Activated naive CD4-positive, alpha-beta T cell (primary cell): ENCODE results near the gene NEDD4L.

Experiments
- DNase-seq, 4 experiments: peaks; one replicate each; lab custom pipeline; 2025; lab: John Stamatoyannopoulos, UW

Gene NEDD4L

GRCh38 chr18:58095222-58095621, 51.2 kb downstream of the NEDD4L start:
- no peak for DNase-seq

GRCh38 chr18:58095655-58096054, 51.6 kb downstream of the NEDD4L start:
- DNase-seq = no peak

DNA sequence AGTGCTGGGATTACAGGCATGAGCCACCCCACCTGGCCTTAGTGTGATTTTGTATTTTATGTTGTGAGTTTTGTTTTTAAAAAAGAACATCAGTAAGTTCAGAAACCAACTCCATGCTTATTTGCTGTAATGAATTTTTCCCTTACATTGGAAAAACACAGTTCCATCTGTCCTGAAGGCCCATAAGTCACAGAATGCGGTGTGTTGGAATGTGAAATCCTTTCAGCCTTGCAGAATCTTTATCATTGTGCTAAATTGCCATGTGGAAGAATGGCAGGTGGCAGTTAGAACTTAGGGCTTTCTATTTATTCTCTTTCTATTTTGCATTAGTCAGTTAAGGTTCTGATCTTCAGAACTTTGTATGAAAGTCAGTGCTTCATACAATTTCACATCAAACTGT, 52.6 kb downstream of the NEDD4L start:
- DNase-seq = no peak

GRCh38 chr18:58097121-58097906, 53.3 kb downstream of the NEDD4L start:
- no peak for DNase-seq

- DNase-seq = no peak
Measured at GRCh38 chr18:58097907-58098166, 53.8 kb downstream of the NEDD4L start.

- DNase-seq = no peak
Measured at GRCh38 chr18:58098706-58099105, 54.7 kb downstream of the NEDD4L start.

DNA sequence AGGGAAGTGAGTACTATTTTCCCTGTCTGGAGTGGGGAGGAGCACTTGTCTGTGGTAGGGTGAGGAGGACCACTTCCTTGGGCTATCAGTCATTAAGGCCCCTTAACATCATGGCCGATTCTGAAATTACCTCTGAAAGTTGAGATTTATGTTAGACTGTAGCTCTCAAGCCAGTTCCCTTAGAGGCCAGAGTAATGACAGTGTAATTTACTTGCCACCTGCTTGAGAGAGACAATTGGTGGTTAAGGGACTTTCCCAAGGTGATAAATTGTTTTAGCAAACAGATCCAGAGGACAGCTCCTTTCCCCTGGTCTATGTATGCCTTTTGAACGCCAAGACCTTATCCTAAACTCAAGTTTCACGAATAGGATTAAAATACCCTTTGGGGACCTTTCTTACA, 56.1 kb downstream of the NEDD4L start:
- DNase-seq = no peak

DNA sequence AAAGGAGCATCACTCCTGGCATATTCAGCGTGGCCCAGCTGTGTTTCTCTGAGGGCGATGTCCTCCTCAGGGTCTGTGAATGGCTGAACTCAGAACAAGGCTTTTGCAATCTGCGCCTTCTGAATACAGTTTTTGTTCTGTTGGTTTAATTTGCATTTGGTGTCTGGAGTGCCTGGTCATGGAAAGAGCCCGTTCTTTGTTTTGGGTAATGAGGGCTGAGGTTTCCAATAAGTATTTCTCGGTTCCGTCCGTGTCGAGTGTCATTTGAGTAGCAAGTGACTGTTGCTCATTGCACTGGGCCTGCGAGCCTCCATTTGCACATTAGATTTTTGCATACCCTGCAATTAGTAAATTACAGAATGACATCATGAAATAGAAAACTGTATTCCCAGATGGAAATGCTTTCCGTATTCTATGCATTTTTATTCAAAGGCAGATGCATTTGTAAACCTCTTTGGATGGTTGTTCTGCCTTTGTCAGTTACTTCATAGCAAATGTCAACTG, 57.3 kb downstream of the NEDD4L start:
- no peak for DNase-seq

- DNase-seq = no peak
Measured at GRCh38 chr18:58102018-58102417, 58.0 kb downstream of the NEDD4L start.

DNA sequence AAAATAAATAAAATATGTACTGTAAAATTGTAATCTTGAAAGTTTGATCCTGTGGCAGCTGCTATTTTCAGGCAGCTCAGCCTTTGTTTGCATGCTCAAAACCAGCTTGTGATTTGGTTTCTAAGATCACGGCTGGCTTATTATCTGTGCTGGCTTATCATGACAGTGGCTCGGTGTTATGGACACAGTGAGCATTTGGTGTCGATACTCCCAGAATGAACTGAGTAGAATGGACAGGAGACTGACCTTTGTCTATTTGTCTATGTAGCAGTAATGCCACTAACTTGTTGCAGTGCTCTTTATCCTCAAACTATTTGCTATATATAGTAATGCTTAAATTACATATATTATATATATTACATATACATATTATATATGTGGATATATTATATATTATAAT, 58.8 kb downstream of the NEDD4L start:
- no peak for DNase-seq

DNA sequence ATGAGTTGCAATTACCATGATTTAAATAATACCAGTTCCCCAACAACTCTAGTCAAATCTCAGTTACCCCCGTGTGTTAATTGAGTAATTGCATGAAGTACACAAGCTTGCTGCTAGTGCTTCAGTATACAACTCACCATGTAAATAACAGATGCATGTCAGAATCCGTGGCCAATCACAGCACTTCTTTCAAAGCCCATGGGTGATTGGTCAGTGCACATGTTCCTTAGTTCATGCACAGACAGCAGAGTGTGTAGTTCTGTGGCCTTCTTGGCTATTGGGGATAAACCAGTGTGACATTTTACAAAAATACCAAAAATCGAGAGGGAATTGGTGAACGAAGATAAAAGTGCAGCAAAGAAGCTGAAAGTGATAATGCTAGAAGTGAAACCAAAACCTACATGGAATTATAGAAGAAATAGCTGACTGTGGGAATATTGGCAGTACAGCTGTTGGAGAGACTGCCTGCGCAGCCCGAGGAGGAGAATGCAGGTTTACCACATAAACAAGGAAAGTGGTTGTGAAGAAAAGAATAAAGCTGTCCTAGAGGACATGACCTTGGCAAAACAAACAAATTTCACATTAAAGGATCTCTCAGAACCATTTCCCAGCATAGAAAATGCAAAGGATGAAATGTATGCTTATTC, 59.4 kb downstream of the NEDD4L start:
- no peak for DNase-seq

DNA sequence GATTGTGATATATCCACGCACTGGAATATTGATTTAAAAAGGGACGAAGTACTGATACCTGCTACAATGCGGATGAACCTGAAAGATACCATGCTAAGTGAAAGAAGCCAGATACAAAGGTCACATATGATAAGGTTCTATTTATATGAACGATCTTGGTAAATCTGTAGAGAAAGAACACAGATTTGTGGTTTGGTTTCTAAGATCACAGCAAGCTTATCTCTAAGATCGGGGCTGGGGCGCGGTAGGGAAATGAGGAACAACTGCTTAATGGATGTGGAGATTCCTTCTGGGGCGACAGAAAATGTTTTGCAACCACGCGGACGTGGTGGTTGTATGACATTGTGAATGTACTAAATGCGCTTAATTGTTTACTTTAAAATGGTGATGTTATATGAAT, 60.1 kb downstream of the NEDD4L start:
- no peak for DNase-seq

GRCh38 chr18:58105206-58105887, 61.3 kb downstream of the NEDD4L start:
- DNase-seq = no peak

DNA sequence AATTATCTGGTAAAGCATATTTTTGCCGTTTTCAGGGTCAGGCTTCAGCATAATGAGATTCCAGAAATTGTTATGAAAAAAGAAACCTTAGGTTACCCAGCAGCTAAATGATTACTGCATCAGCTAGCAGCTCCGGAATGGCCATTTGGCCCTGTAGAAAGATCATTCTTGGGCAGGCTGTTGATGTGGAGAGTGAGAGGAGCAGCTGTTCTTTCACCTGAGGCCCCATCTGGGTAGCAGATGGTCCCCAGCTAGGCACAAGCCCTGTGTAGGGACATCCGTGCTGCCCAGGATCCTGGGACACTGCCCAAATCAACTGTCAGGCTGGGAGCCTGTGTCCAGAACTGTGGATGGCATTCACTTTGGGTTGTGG, 61.8 kb downstream of the NEDD4L start:
- DNase-seq = no peak

- DNase-seq = no peak
Measured at GRCh38 chr18:58106289-58107070, 62.5 kb downstream of the NEDD4L start.

DNA sequence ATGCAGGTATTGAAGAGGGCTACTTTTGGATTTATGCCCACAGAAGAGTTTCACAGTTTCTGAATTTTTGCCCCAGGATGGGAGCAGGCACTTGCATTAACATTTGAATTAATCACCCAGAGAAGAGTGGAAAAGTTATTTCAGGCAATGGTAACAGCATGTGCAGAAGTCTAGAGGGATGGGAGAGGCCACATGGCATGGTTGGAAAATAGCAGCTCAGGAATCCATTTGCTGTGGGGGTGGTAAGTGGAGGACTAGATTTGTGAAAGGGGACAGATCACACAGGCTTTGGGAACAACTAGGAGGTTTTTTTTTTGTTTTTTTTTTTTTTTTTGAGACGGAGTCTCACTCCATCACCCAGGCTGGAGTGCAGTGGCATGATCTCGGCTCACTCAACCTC, 65.2 kb downstream of the NEDD4L start:
- DNase-seq = no peak

GRCh38 chr18:58110398-58110797, 66.4 kb downstream of the NEDD4L start:
- DNase-seq = no peak

DNA sequence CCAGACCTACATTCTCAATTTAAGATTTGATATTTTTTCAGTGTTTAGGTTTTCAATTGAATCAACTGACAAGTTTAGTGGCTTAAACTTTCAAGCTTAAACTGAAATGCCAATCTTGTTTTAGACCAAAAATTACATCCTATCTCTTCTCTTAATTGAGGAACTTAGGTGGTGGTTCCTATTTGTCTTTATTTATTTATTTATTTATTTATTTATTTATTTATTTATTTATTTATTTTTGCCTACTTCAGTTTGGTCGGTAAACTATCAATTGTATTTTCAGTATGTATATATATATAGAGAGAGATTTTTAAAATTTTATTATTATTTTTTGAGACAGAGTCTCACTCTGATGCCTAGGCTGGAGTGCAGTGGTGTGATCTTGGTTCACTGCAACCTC, 68.1 kb downstream of the NEDD4L start:
- DNase-seq = no peak

DNA sequence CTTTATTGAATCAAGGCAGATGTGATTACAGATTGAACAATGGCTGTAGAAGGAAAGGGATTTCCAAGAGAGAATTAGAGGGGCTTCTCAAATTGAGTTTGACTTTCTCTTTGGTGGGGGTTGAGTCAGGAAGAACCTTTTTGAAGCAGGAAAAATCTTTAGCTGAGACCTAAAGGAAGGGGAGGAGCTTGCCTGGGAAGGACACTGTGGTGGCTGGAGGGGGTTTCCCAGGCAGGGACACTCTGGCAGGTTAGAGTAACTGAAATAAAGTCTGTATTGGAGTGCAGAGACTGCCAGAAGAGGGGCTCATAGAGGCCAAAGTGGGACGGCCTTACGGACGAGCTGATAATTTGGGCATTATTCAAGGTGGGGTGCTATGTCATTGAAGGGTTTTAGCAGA, 69.3 kb downstream of the NEDD4L start:
- no peak for DNase-seq

GRCh38 chr18:58114766-58115165, 70.7 kb downstream of the NEDD4L start:
- DNase-seq = no peak

DNA sequence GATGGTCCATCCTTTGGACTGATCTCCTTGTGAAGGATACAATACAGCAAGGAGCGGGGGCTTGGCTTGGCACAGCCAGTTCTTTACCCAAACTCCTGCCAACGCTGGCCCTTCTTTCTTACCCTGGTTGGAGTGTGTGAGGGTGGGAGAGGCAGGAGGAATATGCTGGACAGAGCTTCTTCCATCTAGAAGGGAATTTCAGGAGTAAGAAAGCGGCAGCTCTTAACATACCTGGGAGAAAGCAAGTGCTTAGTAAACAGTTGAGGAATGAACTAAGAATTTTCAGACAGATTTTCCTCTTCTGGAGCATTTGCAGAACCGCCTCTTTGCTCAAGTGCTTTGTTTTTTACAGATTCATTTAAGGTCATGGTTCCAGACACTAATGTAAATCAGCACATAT, 72.8 kb downstream of the NEDD4L start:
- no peak for DNase-seq

DNA sequence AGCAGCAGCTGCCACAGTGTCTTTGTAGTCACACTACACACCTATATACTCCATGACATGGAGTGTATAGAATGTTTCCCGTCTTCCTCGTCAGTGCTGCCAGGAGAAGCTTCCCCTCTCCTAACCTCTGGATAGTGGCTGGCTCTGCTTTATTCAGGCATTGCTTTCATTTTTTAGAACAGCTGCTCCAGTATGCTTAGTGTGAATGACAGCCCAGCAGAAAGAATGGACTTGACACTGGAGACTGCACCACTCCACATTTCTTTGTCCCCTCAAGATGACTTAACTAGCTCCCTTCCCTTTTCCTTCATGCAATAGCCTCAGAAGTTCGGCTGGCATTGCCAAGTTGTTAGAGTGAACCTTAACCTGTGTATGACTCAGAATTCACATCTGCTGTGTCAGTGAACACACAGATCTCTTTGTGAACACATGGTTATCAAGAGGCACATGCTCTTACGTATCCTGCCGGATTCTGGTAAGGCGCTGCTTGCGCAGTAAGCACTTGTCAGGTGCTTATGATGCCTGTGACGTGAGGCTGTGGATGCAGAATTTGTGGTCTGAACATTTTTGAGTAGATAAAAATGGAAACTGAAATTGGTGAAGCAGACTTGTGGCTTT, 73.9 kb downstream of the NEDD4L start:
- DNase-seq = no peak
